Astrocyte (in vitro differentiated cells and primary cell): Measurements from ENCODE around the gene SPRED1. TPM values are rescaled to one million over a fixed set of nuclear protein-coding genes. Genes with fewer than 3 reads are reported as not detected.

ENCODE experiments used
- DNase-seq: peaks from one replicate; pipeline ENCODE4 v3.0.0-alpha.2; 2010; ENCODE audit warnings: low read depth
- FAIRE-seq: peaks from 2 replicates; lab custom pipeline; 2011; peaks lifted over from hg19 to GRCh38; lab: Jason Lieb, UNC
- H2AFZ ChIP-seq: 2 replicates; pipeline ENCODE4 v1.6.0; 2012; ENCODE audit warnings: low read depth, low read length, inconsistent platforms
- H3K27ac ChIP-seq: 2 replicates; pipeline ENCODE4 v1.5.1; 2011; ENCODE audit warnings: low read depth, low read length, inconsistent platforms
- H3K27me3 ChIP-seq: 2 replicates; pipeline ENCODE4 v1.6.0; 2011; ENCODE audit warnings: low read length, inconsistent platforms; ENCODE audit not compliant: insufficient read depth
- H3K36me3 ChIP-seq: 2 replicates; pipeline ENCODE4 v1.5.1; 2011; ENCODE audit warnings: low read length, inconsistent platforms; ENCODE audit not compliant: insufficient read depth
- H3K4me1 ChIP-seq: 2 replicates; pipeline ENCODE4 v1.5.1; 2011; ENCODE audit warnings: low read length, inconsistent platforms; ENCODE audit not compliant: insufficient read depth
- H3K4me2 ChIP-seq: 2 replicates; pipeline ENCODE4 v1.6.0; 2012; ENCODE audit warnings: low read length, inconsistent platforms
- H3K4me3 ChIP-seq: 2 replicates; pipeline ENCODE4 v1.5.1; 2011; ENCODE audit warnings: low read depth, mild to moderate bottlenecking, low read length, inconsistent platforms; ENCODE audit not compliant: insufficient read depth
- H3K79me2 ChIP-seq: 2 replicates; pipeline ENCODE4 v1.6.0; 2012; ENCODE audit warnings: mild to moderate bottlenecking, low read length, inconsistent platforms; ENCODE audit not compliant: insufficient read depth
- H3K9ac ChIP-seq: 2 replicates; pipeline ENCODE4 v1.6.0; 2012; ENCODE audit warnings: mild to moderate bottlenecking, low read length, inconsistent platforms
- H3K9me3 ChIP-seq: 2 replicates; pipeline ENCODE4 v1.5.1; 2012; ENCODE audit warnings: low read depth, mild to moderate bottlenecking, low read length, inconsistent platforms; ENCODE audit not compliant: insufficient read depth
- H4K20me1 ChIP-seq: 2 replicates; pipeline ENCODE4 v1.6.0; 2012; ENCODE audit warnings: low read length, inconsistent platforms; ENCODE audit not compliant: insufficient read depth
- H3K27ac Mint-ChIP-seq: one replicate; pipeline ENCODE4 v1.8.0; 2021; ENCODE audit warnings: mild to moderate bottlenecking, mixed read lengths; ENCODE audit not compliant: unreplicated experiment
- H3K27me3 Mint-ChIP-seq: one replicate; pipeline ENCODE4 v1.8.0; 2021; ENCODE audit warnings: low read depth, mixed read lengths; ENCODE audit not compliant: unreplicated experiment
- H3K36me3 Mint-ChIP-seq: one replicate; pipeline ENCODE4 v1.8.0; 2021; ENCODE audit warnings: low read depth, mixed read lengths; ENCODE audit not compliant: unreplicated experiment
- H3K4me1 Mint-ChIP-seq: one replicate; pipeline ENCODE4 v1.8.0; 2021; ENCODE audit warnings: low read depth, mixed read lengths; ENCODE audit not compliant: unreplicated experiment
- H3K4me3 Mint-ChIP-seq: one replicate; pipeline ENCODE4 v1.8.0; 2021; ENCODE audit warnings: mild to moderate bottlenecking, moderate library complexity, mixed read lengths; ENCODE audit not compliant: unreplicated experiment
- H3K9me3 Mint-ChIP-seq: one replicate; pipeline ENCODE4 v1.8.0; 2021; ENCODE audit warnings: mild to moderate bottlenecking, mixed read lengths; ENCODE audit not compliant: unreplicated experiment
- EZH2 ChIP-seq: IDR thresholded peaks from 2 replicates; pipeline ENCODE4 v1.6.1; 2012; ENCODE audit warnings: mild to moderate bottlenecking, low read length, inconsistent platforms; ENCODE audit not compliant: insufficient read depth
- total RNA-seq: library from RNA; stranded (reverse); gene quantifications from 2 replicates; pipeline ENCODE4 v1.2.1, GENCODE V29; 2021
- TF ChIP-seq, protein P1 (sequence below): IDR thresholded peaks from 2 replicates; pipeline ENCODE4 v1.5.1; 2011; ENCODE audit warnings: low read depth, mild to moderate bottlenecking, inconsistent platforms, low read length, moderate library complexity; ENCODE audit not compliant: insufficient read depth

SPRED1 gene
- total RNA-seq, 1 donor from 2014 or later = 31.7 TPM

DNA sequence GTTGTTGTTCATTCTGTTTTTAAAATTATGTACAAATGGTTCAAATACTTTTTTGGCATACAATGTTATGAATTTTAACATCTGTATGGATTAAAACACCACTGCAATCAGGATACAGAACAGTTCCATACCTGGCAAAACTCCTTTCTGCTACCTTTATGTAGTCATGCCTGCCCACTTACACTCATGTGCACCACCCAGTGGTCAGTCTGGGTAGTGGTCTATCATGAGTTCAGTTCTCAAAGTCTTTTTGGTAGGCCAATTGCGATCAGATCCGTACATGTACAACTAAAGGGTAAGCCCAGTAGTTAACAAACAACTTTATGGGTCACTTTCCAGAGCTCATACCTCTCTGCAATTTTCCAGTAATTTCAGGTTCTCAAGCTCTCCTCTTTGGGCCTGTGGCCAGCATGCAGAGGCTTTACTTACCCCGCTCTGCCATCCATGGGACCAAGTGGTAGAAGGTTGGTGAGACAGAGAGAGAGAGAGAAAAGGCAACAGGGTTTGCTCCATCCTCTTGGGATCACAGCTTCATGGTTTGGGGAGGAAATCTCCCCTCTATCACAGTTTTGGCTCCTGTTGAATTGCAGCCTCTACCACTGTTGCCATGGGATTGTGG, 137.4 kb downstream of the SPRED1 start:
- H3K9me3 Mint-ChIP-seq = no peaks in the 10 kb centered on the region
- Histone ChIP-seq H3K36me3 (no peaks in the 10 kb centered on the region), H3K4me3 (no peak overlapping the region), H2AFZ (no peak overlapping the region), H3K27me3 (no peaks in the 10 kb centered on the region), H3K4me1 (no peaks in the 10 kb centered on the region), H3K79me2 (no peaks in the 10 kb centered on the region), H4K20me1 (no peaks in the 10 kb centered on the region), H3K9me3 (no peaks in the 10 kb centered on the region), H3K27ac (no peak overlapping the region), H3K9ac (no peak overlapping the region), H3K4me2 (no peak overlapping the region)
- no peaks in the 10 kb centered on the region for H3K36me3 Mint-ChIP-seq
- FAIRE-seq (peak; percentile 72), DNase-seq (peak; percentile 27)
- H3K4me1 Mint-ChIP-seq = no peaks in the 10 kb centered on the region
- TF ChIP-seq EZH2 = no peak
- TF ChIP-seq, protein P1, sequence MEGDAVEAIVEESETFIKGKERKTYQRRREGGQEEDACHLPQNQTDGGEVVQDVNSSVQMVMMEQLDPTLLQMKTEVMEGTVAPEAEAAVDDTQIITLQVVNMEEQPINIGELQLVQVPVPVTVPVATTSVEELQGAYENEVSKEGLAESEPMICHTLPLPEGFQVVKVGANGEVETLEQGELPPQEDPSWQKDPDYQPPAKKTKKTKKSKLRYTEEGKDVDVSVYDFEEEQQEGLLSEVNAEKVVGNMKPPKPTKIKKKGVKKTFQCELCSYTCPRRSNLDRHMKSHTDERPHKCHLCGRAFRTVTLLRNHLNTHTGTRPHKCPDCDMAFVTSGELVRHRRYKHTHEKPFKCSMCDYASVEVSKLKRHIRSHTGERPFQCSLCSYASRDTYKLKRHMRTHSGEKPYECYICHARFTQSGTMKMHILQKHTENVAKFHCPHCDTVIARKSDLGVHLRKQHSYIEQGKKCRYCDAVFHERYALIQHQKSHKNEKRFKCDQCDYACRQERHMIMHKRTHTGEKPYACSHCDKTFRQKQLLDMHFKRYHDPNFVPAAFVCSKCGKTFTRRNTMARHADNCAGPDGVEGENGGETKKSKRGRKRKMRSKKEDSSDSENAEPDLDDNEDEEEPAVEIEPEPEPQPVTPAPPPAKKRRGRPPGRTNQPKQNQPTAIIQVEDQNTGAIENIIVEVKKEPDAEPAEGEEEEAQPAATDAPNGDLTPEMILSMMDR = peak; percentile 83
- H3K4me3 Mint-ChIP-seq = no peak overlapping the region
- no peak overlapping the region for H3K27ac Mint-ChIP-seq
- H3K27me3 Mint-ChIP-seq = no peaks in the 10 kb centered on the region

DNA sequence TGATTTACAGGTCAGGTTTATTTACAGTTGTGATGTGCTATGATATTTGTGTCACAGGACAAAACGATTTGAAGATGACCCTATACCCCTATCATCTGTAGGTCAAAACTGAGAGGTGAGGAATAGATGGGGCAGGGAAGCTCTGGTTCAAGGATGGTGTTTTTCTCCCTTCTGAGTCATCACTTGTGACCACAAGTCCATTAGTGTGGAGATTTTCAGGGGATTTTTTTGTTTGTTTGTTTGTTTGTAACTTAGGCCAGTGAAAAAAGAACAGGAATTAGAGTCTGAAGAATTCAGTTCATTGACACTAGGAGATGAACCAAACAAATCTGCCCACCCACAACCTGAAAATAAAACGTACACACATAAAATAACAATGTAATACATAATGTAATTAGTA, 138.6 kb downstream of the SPRED1 start:
- Histone ChIP-seq H3K4me3 (no peak overlapping the region), H3K9me3 (no peaks in the 10 kb centered on the region), H3K4me2 (no peak overlapping the region), H3K9ac (no peak overlapping the region), H4K20me1 (no peaks in the 10 kb centered on the region), H2AFZ (no peak overlapping the region), H3K79me2 (no peaks in the 10 kb centered on the region), H3K27ac (no peak overlapping the region), H3K36me3 (no peaks in the 10 kb centered on the region), H3K4me1 (no peaks in the 10 kb centered on the region), H3K27me3 (no peaks in the 10 kb centered on the region)
- no peaks in the 10 kb centered on the region for H3K4me1 Mint-ChIP-seq
- H3K9me3 Mint-ChIP-seq = no peaks in the 10 kb centered on the region
- FAIRE-seq (no peak), DNase-seq (no peak)
- H3K36me3 Mint-ChIP-seq = no peaks in the 10 kb centered on the region
- H3K4me3 Mint-ChIP-seq = no peak overlapping the region
- no peaks in the 10 kb centered on the region for H3K27me3 Mint-ChIP-seq
- no peak overlapping the region for H3K27ac Mint-ChIP-seq
- TF ChIP-seq EZH2 = no peak
- TF ChIP-seq, protein P1 = no peak

DNA sequence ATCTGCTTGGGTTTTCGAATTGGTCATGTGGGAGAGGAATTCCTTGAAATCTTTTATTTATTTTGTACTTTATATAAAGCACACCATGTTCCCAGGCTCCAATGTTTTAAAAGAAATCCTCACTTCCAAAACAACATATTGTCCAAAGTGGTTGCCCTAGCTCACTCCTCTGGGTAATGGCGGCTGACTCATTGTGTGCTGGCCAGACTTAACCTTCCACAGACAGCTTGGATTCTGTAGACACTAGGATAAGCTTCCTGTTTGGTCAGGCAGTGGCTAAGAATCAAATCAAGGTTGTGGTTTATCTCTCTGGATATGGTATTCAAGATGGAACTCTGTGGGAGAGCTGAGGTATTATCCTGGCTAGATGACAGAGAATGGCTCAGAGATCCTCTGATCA, 145.5 kb downstream of the SPRED1 start:
- H3K4me3 Mint-ChIP-seq = no peak overlapping the region
- no peak for TF ChIP-seq EZH2
- TF ChIP-seq, protein P1 = no peak

More for the DNA sequence above, 145.5 kb downstream of the SPRED1 start:
- Mint-ChIP-seq H3K9me3 (peaks cover 3% of the 10 kb centered on the region), H3K36me3 (no peaks in the 10 kb centered on the region), H3K4me1 (peaks cover 34% of the 10 kb centered on the region), H3K27me3 (no peaks in the 10 kb centered on the region), H3K27ac (peak overlapping the region; percentile 87)
- FAIRE-seq (peak; percentile 99), DNase-seq (peak; percentile 99)
- H3K4me3 ChIP-seq = peak overlapping the region; percentile 9
- H3K36me3 ChIP-seq = no peaks in the 10 kb centered on the region
- peaks cover 27% of the 10 kb centered on the region for H3K4me1 ChIP-seq
- H3K27me3 ChIP-seq = no peaks in the 10 kb centered on the region
- peak overlapping the region; percentile 67 for H3K4me2 ChIP-seq
- H3K79me2 ChIP-seq = no peaks in the 10 kb centered on the region
- peak overlapping the region; percentile 18 for H3K9ac ChIP-seq
- peak overlapping the region; percentile 70 for H3K27ac ChIP-seq
- H4K20me1 ChIP-seq = no peaks in the 10 kb centered on the region
- no peaks in the 10 kb centered on the region for H3K9me3 ChIP-seq
- no peak overlapping the region for H2AFZ ChIP-seq
